Endodermal cell (in vitro differentiated cells): ENCODE data around the gene TTC23. TPM values are rescaled to one million over a fixed set of nuclear protein-coding genes. Genes with fewer than 3 reads are reported as not detected.
A peak's percentile ranks its signal among the peaks of the same experiment; 100 is the strongest.

Experiments
- DNase-seq: peaks from one replicate; pipeline ENCODE4 v3.0.0-alpha.2; 2017
- H3K27ac ChIP-seq: 2 replicates; pipeline ENCODE4 v1.5.1; 2013; ENCODE audit warnings: mild to moderate bottlenecking, low read depth, low read length, moderate library complexity
- H3K27me3 ChIP-seq: 2 replicates; pipeline ENCODE4 v1.6.1; 2013; ENCODE audit warnings: mild to moderate bottlenecking, low read length, moderate library complexity; ENCODE audit not compliant: insufficient read depth, control insufficient read depth, poor library complexity, severe bottlenecking
- H3K36me3 ChIP-seq: 2 replicates; pipeline ENCODE4 v1.7.0; 2013; ENCODE audit warnings: mild to moderate bottlenecking, low read length, moderate library complexity; ENCODE audit not compliant: control insufficient read depth, insufficient read depth
- H3K4me1 ChIP-seq: one replicate; pipeline ENCODE4 v1.7.0; 2013; ENCODE audit warnings: low read length; ENCODE audit not compliant: control insufficient read depth, insufficient read depth
- H3K4me3 ChIP-seq: 2 replicates; pipeline ENCODE4 v1.5.1; 2013; ENCODE audit warnings: mild to moderate bottlenecking, low read length, moderate library complexity
- H3K9ac ChIP-seq: 2 replicates; pipeline ENCODE4 v1.6.1; 2013; ENCODE audit warnings: mild to moderate bottlenecking, low read length, moderate library complexity; ENCODE audit not compliant: poor library complexity, severe bottlenecking; ENCODE audit errors: extremely low read depth
- H3K9me3 ChIP-seq: 2 replicates; pipeline ENCODE4 v1.6.1; 2013; ENCODE audit warnings: mild to moderate bottlenecking, low read length, moderate library complexity; ENCODE audit not compliant: control insufficient read depth
- H3K27ac Mint-ChIP-seq: 2 replicates; pipeline ENCODE4 v1.8.0; 2020; ENCODE audit warnings: mixed read lengths
- H3K27me3 Mint-ChIP-seq: 2 replicates; pipeline ENCODE4 v1.8.0; 2021; ENCODE audit warnings: mild to moderate bottlenecking, mixed read lengths; ENCODE audit not compliant: insufficient read depth
- H3K36me3 Mint-ChIP-seq: 2 replicates; pipeline ENCODE4 v1.8.0; 2020; ENCODE audit warnings: low read depth, mixed read lengths
- H3K4me1 Mint-ChIP-seq: 2 replicates; pipeline ENCODE4 v1.8.0; 2020; ENCODE audit warnings: mixed read lengths
- H3K4me3 Mint-ChIP-seq: 2 replicates; pipeline ENCODE4 v1.8.0; 2020; ENCODE audit warnings: mild to moderate bottlenecking, moderate library complexity, mixed read lengths
- H3K9me3 Mint-ChIP-seq: 2 replicates; pipeline ENCODE4 v1.8.0; 2020; ENCODE audit warnings: mild to moderate bottlenecking, mixed read lengths
- CTCF ChIP-seq: fragments of 200-600 bp; sonication (generic); conservative IDR thresholded peaks from 2 replicates; pipeline ENCODE4 v1.5.0; 2021; ENCODE audit warnings: antibody characterized with exemption, mild to moderate bottlenecking
- WGBS, 2 experiments: methylation state at CpG; one replicate each; pipeline versions ENCODE4 v1.1.5 to v1.1.7; 2013; ENCODE audit warnings: missing lambda C conversion rate in 2 of 2, mixed read lengths in 1 of 2; ENCODE audit not compliant: insufficient coverage in 1 of 2, insufficient read length in 1 of 2; 5-methylcytosine and 5-hydroxymethylcytosine counted together
- total RNA-seq, 2 donors: library from RNA; stranded (reverse); fragmentation: NEBNext Ultra II Directional in 1 of 2; extraction: Animal tissue kit (Norgen Biotek cat#: 25700) in 1 of 2; gene quantifications; 2 replicates in 1 of 2; 3 replicates in 1 of 2; pipeline ENCODE4 v1.2.1, GENCODE V29; 2021

TTC23 gene
- total RNA-seq, 2 donors from 2014 or later = 20.7 to 26.3 TPM

DNA sequence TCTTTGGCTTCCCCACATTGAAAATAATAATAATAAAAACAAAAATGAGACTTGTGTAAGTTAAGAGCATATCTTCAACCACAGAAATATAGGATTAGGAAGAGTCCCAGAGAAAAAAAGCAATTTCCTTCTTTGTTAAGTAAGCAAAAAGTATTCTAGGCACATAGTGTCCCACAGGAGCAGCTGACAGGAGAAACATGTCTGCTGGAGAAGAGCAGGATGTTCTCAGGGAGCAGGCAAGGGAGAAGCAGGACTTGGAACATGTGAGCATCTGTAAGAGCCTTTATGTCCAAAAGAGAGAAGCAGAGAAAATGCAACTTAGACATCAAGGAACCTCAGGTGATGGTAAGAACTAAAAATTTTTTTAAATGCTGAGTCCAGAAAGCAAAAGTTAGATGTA, 39.0 kb downstream of the TTC23 start:
- Histone ChIP-seq H3K9me3 (no peaks in the 10 kb centered on the region), H3K27me3 (no peaks in the 10 kb centered on the region), H3K27ac (no peak overlapping the region), H3K9ac (no peak overlapping the region), H3K36me3 (no peaks in the 10 kb centered on the region), H3K4me3 (no peak overlapping the region), H3K4me1 (no peaks in the 10 kb centered on the region)
- no peak for TF ChIP-seq CTCF
- no peaks in the 10 kb centered on the region for H3K4me1 Mint-ChIP-seq
- H3K27me3 Mint-ChIP-seq = no peaks in the 10 kb centered on the region
- no peaks in the 10 kb centered on the region for H3K9me3 Mint-ChIP-seq
- no peak overlapping the region for H3K4me3 Mint-ChIP-seq
- DNase-seq = no peak
- H3K27ac Mint-ChIP-seq = no peak overlapping the region
- peaks cover 24% of the 10 kb centered on the region for H3K36me3 Mint-ChIP-seq

- Histone ChIP-seq H3K9ac (no peak overlapping the region), H3K27ac (no peak overlapping the region), H3K9me3 (no peaks in the 10 kb centered on the region), H3K36me3 (no peaks in the 10 kb centered on the region), H3K27me3 (no peaks in the 10 kb centered on the region), H3K4me1 (no peaks in the 10 kb centered on the region), H3K4me3 (no peak overlapping the region)
- Mint-ChIP-seq H3K27me3 (no peaks in the 10 kb centered on the region), H3K9me3 (no peaks in the 10 kb centered on the region), H3K27ac (peak overlapping the region; percentile 23), H3K4me3 (no peak overlapping the region), H3K4me1 (no peaks in the 10 kb centered on the region), H3K36me3 (peaks cover 21% of the 10 kb centered on the region)
- no peak for TF ChIP-seq CTCF
- WGBS, 2 experiments = 84 to 90% methylated on average over 2 of the region's 2 CpGs
- no peak for DNase-seq
These were observed 40.1 kb downstream of the TTC23 start for GRCh38 chr15:99209326-99209725.

GRCh38 chr15:99207672-99208071, 41.7 kb downstream of the TTC23 start:
- WGBS, 2 experiments = 92 to 94% methylated on average over 2 to 3 of the region's 3 CpGs
- H3K9ac ChIP-seq = no peak overlapping the region
- H3K36me3 Mint-ChIP-seq = peaks cover 18% of the 10 kb centered on the region
- H3K36me3 ChIP-seq = no peaks in the 10 kb centered on the region
- H3K27ac Mint-ChIP-seq = no peak overlapping the region
- H3K27ac ChIP-seq = no peak overlapping the region
- TF ChIP-seq CTCF = peak; percentile 25
- no peaks in the 10 kb centered on the region for H3K4me1 ChIP-seq
- H3K9me3 Mint-ChIP-seq = no peaks in the 10 kb centered on the region
- H3K4me1 Mint-ChIP-seq = no peaks in the 10 kb centered on the region
- H3K4me3 ChIP-seq = no peak overlapping the region
- DNase-seq = no peak
- no peak overlapping the region for H3K4me3 Mint-ChIP-seq
- no peaks in the 10 kb centered on the region for H3K27me3 Mint-ChIP-seq
- no peaks in the 10 kb centered on the region for H3K27me3 ChIP-seq
- H3K9me3 ChIP-seq = no peaks in the 10 kb centered on the region
